Natural killer cell treated with Interleukin-12 subunit alpha and Interleukin-12 subunit beta and Interleukin-15 and Interleukin-18, amount 100 ng/mL, for 72 hours (primary cell): ENCODE measurements around the gene NUDT3. TPM values are rescaled to one million over a fixed set of nuclear protein-coding genes. Genes with fewer than 3 reads are reported as not detected.
"Not testable (repeated sequence)": the region's sequence is repeated elsewhere in the genome, so short reads cannot be mapped to it uniquely, and the experiment has no call there.

Source experiments
- ATAC-seq, 2 donors: fragments of 150-1000 bp; cut with Tn5 transposase in 1 of 2; sonication (Bioruptor Pico), chemical (Tn5 transposase) in 1 of 2; 2 replicates each; pipeline ENCODE4 v1.10.0; 2021
- DNase-seq: peaks from one replicate; pipeline ENCODE4 v3.0.0; 2022; ENCODE audit warnings: low spot score
- H3K27ac Mint-ChIP-seq, 2 donors: 1 replicate in 1 of 2; 2 replicates in 1 of 2; pipeline ENCODE4 v1.8.0; 2022; ENCODE audit warnings: mixed read lengths in 2 of 2, mild to moderate bottlenecking in 1 of 2, moderate library complexity in 1 of 2
- H3K27me3 Mint-ChIP-seq, 2 donors: 1 replicate in 1 of 2; 2 replicates in 1 of 2; pipeline ENCODE4 v1.8.0; 2022; ENCODE audit warnings: mixed read lengths in 2 of 2
- H3K36me3 Mint-ChIP-seq: one replicate; pipeline ENCODE4 v1.8.0; 2022; ENCODE audit warnings: mixed read lengths
- H3K4me1 Mint-ChIP-seq, 2 donors: 1 replicate in 1 of 2; 2 replicates in 1 of 2; pipeline ENCODE4 v1.8.0; 2022; ENCODE audit warnings: low read depth in 2 of 2, mixed read lengths in 2 of 2, mild to moderate bottlenecking in 1 of 2
- H3K4me3 Mint-ChIP-seq: one replicate; pipeline ENCODE4 v1.8.0; 2022; ENCODE audit warnings: mixed read lengths
- H3K9me3 Mint-ChIP-seq: 2 replicates; pipeline ENCODE4 v1.8.0; 2022; ENCODE audit warnings: mixed read lengths
- total RNA-seq, 2 donors: library from RNA; stranded (reverse); gene quantifications; one replicate each; pipeline ENCODE4 v1.2.3, GENCODE V29; 2022

The NUDT3 gene
- total RNA-seq, 2 donors from 2014 or later = 9.2 to 15.4 TPM

DNA sequence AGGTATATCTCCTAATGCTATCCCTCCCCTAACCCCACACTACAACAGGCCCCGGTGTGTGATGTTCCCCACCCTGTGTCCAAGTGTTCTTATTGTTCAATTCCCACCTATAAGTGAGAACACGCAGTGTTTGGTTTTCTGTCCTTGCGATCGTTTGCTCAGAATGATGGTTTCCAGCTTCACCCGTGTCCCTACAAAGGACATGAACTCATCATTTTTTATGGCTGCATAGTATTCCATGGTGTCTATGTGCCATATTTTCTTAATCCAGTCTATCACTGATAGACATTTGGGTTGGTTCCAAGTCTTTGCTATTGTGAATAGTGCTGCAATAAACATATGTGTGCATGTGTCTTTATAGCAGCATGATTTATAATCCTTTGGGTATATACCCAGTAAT lies 20.6 kb downstream of the NUDT3 start:
- H3K36me3 Mint-ChIP-seq, H3K27me3 Mint-ChIP-seq, H3K4me3 Mint-ChIP-seq, ATAC-seq, H3K27ac Mint-ChIP-seq, H3K9me3 Mint-ChIP-seq, H3K4me1 Mint-ChIP-seq, DNase-seq: not testable (repeated sequence)

DNA sequence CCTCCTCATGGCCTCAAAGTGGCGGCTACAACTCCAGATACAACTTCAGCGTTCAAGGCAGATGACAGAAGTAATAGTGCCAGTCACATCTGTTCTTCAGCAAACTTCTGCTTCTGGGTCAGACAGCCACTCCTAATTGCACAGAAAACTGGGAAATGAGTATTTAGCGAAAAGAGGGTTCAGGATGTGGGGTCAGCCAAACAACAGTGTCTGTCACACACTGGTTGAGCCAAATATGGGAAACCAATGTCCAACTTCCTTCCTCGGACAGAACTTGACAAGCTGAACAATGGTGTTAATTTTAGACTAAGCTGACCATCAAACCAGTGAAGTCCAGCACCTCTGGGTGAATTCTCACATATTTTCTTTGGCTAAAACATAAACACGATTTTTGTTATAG lies 22.1 kb downstream of the NUDT3 start:
- Mint-ChIP-seq H3K9me3 (no peaks in the 10 kb centered on the region), H3K36me3 (no peaks in the 10 kb centered on the region), H3K4me3 (no peak overlapping the region), H3K4me1 (peaks cover 0 to 6% of the 10 kb centered on the region in 2 donors), H3K27ac (peak overlapping the region in 1 of 2 donors; percentile 8), H3K27me3 (no peaks in the 10 kb centered on the region)
- ATAC-seq = no peak
- no peak for DNase-seq

DNA sequence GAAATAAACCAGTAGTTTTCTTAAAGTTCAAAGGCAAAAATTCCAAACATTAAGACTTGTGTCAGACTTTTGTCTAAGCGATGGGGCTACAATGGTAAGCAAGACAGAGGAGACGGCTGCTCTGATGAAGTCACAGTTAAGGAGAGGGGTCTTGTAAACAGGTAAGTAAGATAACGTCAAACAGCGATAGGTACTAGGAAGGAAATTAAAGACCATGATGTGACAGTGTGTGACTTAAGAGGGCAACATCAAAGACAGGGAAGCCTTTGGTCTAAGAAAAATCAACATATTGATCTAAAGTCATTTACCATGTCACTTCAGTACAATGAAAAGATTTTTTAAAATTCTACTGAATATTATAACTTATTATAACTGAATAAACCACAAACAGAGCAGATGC lies 23.1 kb downstream of the NUDT3 start:
- no peak overlapping the region for H3K4me3 Mint-ChIP-seq
- no peak overlapping the region for H3K27ac Mint-ChIP-seq
- H3K27me3 Mint-ChIP-seq = no peaks in the 10 kb centered on the region
- H3K36me3 Mint-ChIP-seq = no peaks in the 10 kb centered on the region
- no peaks in the 10 kb centered on the region for H3K9me3 Mint-ChIP-seq
- ATAC-seq (no peak), DNase-seq (no peak)
- H3K4me1 Mint-ChIP-seq = peaks cover 2 to 8% of the 10 kb centered on the region in 2 donors

DNA sequence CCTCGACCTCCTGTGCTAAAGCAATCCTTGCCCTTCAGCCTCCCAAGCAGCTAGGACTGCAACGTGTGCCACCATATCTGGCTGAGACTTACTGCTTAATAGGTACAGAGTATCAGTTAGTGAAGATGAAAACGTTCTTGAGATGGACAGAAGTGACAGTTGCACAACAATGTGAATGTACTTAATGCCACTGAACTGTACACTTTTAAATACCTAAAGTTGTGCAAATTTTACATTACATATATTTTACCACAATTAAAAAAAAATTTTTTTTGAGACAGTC lies 25.9 kb downstream of the NUDT3 start:
- DNase-seq (no peak), ATAC-seq (no peak)
- no peak overlapping the region for H3K4me3 Mint-ChIP-seq
- no peaks in the 10 kb centered on the region for H3K36me3 Mint-ChIP-seq
- H3K9me3 Mint-ChIP-seq = no peaks in the 10 kb centered on the region
- peaks cover 23 to 25% of the 10 kb centered on the region in 2 donors for H3K4me1 Mint-ChIP-seq
- H3K27me3 Mint-ChIP-seq = no peaks in the 10 kb centered on the region
- no peak overlapping the region for H3K27ac Mint-ChIP-seq

DNA sequence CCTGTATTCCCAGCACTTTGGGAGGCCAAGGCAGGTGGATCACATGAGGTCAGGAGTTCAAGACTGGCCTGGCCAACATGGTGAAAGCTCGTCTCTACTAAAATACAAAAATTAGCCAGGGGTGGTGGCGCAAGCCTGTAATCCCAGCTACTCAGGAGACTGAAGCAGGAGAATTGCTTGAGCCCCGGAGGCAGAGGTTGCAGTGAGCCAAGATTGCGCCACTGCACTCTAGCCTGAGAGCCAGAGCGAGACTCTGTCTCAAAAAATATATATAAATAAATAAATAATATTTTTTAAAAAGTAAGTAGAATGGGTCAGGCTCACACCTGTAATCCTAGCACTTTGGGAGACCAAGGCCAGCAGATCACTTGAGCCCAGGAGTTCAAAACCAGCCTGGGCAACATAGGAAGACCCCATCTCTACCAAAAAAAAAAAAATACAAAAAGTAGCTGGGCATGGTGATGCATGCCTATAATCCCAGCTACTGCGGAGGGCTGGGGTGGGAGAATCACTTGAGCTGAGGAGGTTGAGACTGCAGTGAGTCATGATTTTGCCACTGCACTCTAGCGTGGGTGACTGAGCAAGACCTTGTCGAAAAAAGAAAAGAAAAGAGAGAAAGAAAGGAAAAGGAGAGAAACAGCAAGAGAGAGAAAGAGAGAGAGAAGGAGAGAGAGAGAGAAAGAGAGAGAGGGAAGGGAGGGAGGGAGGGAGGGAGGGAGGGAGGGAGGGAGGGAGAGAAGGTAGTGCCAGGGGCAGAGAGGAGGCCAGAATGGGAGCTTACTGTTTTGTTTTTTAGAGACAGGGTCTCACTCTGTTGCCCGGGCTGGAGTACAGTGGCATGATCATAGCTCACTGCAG lies 26.5 kb downstream of the NUDT3 start:
- not testable (repeated sequence) for H3K27ac Mint-ChIP-seq, H3K4me3 Mint-ChIP-seq, H3K9me3 Mint-ChIP-seq, ATAC-seq, DNase-seq, H3K27me3 Mint-ChIP-seq, H3K36me3 Mint-ChIP-seq
- H3K4me1 Mint-ChIP-seq = peaks cover 27% of the 10 kb centered on the region in 2 donors

DNA sequence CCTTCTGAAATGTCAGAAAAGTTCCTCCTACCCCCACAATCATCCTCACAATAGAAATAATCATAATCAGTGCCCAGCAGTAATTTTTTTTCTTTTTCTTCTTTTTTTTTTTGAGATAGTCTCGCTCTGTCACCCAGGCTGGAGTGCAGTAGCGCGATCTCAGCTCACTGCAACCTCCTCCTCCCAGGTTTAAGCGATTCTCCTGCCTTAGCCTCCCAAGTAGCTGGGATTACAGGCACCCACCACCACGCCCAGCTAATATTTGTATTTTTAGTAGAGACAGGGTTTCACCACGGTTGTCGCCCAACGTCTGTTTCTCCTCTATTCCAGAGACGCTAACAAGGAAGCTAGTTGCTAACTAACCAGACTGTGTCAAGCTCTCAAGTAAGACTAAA lies 28.8 kb downstream of the NUDT3 start:
- ATAC-seq, H3K27me3 Mint-ChIP-seq, H3K27ac Mint-ChIP-seq, H3K4me3 Mint-ChIP-seq, H3K9me3 Mint-ChIP-seq, H3K36me3 Mint-ChIP-seq, DNase-seq: not testable (repeated sequence)
- peaks cover 27 to 31% of the 10 kb centered on the region in 2 donors for H3K4me1 Mint-ChIP-seq

DNA sequence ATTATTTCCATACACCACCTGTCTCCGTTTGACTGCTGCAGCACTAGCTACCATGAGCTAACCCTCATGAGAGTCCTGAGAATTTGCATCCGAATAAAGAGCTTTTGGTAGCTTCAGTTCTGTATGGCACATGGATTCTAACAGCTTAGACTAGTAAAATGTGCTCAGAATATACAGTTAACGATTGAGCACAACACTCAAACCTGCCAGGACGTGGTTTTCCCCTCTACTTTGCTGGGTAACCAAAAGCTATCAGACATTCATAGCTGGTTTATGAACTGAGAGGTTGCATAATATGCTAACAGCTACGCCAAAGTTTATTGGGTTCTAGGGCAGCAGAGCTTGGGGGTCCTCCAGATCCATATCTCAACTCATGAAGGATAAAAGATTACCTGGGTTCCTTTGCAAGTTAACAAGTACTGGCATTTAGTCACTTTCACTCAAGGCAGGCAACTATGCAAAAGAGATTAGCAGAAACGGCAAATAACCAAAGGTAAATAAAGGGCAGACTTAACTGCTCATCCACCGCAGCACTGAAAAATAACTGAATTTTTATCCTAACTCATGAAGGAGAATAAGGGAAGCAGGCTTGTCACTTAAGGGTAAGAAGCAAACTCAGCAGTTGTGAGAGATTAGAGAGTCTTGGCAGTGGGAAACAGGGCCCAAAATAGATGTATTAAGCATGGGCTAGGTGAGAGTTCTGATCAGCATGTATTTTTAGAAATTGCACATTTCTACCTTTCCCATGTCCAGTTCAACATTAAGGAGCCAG lies 29.4 kb downstream of the NUDT3 start:
- no peaks in the 10 kb centered on the region for H3K27me3 Mint-ChIP-seq
- no peaks in the 10 kb centered on the region for H3K9me3 Mint-ChIP-seq
- H3K4me1 Mint-ChIP-seq = peaks cover 27 to 31% of the 10 kb centered on the region in 2 donors
- no peak overlapping the region for H3K27ac Mint-ChIP-seq
- DNase-seq = no peak
- H3K4me3 Mint-ChIP-seq = no peak overlapping the region
- peak in 1 of 2 donors; percentile 17 for ATAC-seq
- H3K36me3 Mint-ChIP-seq = no peaks in the 10 kb centered on the region

DNA sequence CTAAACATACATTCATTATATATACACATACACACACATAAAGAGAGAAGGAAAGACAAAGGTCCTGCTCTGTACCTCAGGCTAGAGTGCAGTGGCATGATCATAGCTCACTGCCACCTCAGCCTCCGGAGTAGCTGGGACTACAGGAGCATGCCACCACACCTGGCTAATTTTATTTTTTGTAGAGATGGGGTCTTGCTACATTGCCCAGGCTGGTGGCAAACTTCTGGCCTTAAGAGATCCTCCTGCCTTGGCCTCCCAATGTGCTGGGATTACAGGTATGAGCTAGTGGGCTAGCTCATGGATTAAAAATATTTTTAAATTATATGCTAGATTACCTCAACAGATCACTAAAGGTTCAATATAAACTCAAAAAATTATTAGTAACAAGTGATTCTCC lies 30.3 kb downstream of the NUDT3 start:
- DNase-seq (no peak), ATAC-seq (no peak)
- H3K4me3 Mint-ChIP-seq = no peak overlapping the region
- H3K36me3 Mint-ChIP-seq = no peaks in the 10 kb centered on the region
- H3K27me3 Mint-ChIP-seq = no peaks in the 10 kb centered on the region
- H3K27ac Mint-ChIP-seq = no peak overlapping the region
- H3K9me3 Mint-ChIP-seq = no peaks in the 10 kb centered on the region
- peaks cover 27 to 31% of the 10 kb centered on the region in 2 donors for H3K4me1 Mint-ChIP-seq

DNA sequence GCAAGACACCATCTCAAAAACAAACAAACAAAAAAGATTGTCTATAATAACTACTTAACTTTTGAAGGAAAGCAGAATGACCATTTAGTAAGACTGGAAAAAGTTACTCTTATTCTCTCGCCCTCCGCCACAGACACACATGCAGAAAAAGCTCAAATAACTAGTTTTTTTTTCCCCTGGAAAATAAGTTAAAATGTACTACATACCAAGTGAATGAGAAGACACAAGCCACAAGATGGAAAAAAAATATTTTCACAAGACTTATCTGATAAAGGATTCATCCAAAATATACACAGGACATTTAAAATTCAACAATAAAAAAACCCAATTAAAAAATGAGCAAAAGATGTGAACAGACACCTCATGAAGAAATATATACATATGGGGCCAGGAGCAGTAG lies 31.9 kb downstream of the NUDT3 start:
- Mint-ChIP-seq H3K4me1 (peaks cover 27 to 28% of the 10 kb centered on the region in 2 donors), H3K27me3 (no peaks in the 10 kb centered on the region), H3K4me3 (no peak overlapping the region), H3K36me3 (no peaks in the 10 kb centered on the region), H3K9me3 (no peaks in the 10 kb centered on the region), H3K27ac (no peak overlapping the region)
- DNase-seq (no peak), ATAC-seq (no peak)

DNA sequence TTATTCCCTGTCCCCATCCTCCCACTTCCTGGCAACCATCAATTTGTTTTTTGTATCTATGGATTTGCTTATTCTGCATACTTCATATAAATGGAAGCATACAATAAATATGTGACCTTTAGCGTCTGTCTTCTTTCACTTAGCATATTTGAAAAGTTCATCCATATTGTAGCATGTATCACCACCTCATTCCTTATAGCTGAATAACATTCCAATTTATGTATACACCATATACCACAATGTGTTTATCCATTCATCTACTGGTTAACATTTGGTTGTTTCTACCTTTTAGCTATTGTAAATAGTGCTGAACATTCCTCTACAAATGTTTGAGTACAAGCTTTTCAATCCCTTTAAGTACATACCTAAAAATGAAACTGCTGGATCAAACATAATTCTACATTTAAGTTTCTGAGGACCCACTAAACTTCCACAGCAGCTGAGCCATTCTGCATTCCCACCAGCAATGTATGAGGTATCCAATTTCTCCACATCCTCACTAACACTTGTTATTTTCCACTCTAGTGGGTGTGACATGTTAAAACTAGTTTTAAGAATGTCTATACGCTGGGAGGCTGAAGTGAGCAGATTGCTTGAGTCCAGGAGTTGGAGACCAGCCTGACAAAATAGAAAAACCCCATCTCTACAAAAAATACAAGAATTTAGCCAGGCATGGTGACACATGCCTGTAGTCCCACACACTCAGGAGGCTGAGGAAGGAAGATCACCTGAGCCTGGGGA lies 32.9 kb downstream of the NUDT3 start:
- no peaks in the 10 kb centered on the region for H3K27me3 Mint-ChIP-seq
- H3K36me3 Mint-ChIP-seq = no peaks in the 10 kb centered on the region
- no peaks in the 10 kb centered on the region for H3K9me3 Mint-ChIP-seq
- no peak for ATAC-seq
- H3K4me3 Mint-ChIP-seq = no peak overlapping the region
- peaks cover 27 to 28% of the 10 kb centered on the region in 2 donors for H3K4me1 Mint-ChIP-seq
- no peak for DNase-seq
- no peak overlapping the region for H3K27ac Mint-ChIP-seq

DNA sequence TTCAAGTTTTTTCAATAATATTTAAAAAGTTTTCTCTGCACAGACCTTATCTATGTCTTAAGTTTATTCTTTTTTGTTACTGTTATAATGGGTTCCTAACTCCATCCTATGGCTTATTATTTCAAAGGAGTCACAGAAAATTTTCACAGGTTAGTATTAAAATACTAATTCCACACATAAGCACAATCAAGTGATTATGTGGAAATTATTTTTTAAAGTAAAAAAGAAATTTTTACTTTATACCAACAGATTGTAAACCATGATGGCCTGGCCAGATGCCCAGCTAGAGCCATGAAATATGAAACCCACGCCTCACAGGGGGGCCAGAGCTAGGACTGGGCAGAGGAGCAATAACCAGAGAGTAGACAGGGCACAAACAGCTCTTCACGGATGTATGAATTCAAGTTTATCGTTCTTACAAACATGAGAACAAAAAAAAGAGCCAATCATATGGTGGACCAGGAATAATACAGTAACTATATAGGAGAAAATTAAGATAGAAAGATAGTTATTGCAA lies 34.0 kb downstream of the NUDT3 start:
- H3K36me3 Mint-ChIP-seq = no peaks in the 10 kb centered on the region

DNA sequence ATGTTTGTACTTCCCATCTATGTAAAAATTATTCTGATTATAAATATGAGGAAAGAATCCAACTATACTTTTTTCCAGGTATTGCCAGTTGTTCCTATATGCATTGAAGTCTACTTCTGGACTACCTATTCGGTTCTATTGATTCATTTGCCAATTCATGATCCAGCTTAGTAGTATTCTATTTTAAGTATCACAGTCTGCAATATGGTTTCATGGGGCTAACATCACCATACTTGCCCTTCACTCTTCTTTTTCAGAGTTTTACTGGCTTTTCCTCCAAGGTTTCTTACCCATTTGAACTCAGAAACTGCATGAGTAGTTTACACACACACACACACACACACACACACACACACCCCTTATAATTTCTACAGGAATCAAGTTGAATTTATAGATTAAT lies 34.5 kb downstream of the NUDT3 start:
- no peak for DNase-seq
- ATAC-seq = no peak
- Mint-ChIP-seq H3K36me3 (no peaks in the 10 kb centered on the region), H3K4me1 (peaks cover 11 to 15% of the 10 kb centered on the region in 2 donors), H3K27ac (no peak overlapping the region), H3K4me3 (no peak overlapping the region), H3K9me3 (no peaks in the 10 kb centered on the region), H3K27me3 (no peaks in the 10 kb centered on the region)

More for the DNA sequence above, 34.0 kb downstream of the NUDT3 start:
- Mint-ChIP-seq H3K4me3 (no peak overlapping the region), H3K9me3 (no peaks in the 10 kb centered on the region), H3K27me3 (no peaks in the 10 kb centered on the region), H3K4me1 (peaks cover 17 to 20% of the 10 kb centered on the region in 2 donors), H3K27ac (no peak overlapping the region)
- ATAC-seq (no peak), DNase-seq (no peak)

DNA sequence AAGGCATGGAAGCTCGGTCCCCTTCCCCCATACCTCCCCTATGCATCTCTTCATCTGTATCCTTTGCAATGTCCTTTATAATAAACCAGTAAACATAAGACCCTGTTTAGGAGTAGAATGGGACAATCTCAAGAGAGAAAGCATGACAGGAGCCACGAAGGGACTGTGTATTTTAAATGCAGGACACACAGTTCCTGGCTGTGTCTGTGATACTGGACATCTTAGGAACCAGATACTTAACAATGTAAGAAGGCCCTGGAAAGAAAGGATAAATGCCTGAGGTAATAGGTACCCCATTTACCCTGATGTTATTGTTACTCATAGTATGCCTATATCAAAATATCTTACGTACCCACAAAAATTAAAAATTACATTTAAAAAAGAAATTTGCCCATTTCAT lies 36.6 kb downstream of the NUDT3 start:
- Mint-ChIP-seq H3K36me3 (no peaks in the 10 kb centered on the region), H3K9me3 (no peaks in the 10 kb centered on the region), H3K27ac (no peak overlapping the region), H3K4me3 (no peak overlapping the region), H3K4me1 (peaks cover 0 to 7% of the 10 kb centered on the region in 2 donors), H3K27me3 (no peaks in the 10 kb centered on the region)
- ATAC-seq (no peak), DNase-seq (no peak)

DNA sequence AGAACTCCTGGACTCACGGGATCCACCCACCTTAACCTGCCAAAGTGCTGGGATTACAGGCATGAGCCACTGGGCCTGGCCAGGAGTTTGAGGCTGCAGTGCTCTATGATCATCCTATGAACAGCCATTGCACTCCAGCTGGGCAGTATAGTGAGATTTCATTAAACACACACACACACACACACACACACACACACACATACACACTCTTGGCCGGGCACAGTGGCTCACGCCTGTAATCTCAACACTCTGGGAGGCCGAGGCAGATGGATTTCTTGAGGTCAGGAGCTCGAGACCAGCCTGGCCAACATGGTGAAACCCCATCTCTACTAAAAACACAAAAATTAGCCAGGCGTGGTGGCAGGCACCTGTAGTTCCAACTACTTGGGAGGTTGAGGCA lies 38.2 kb downstream of the NUDT3 start:
- not testable (repeated sequence) for ATAC-seq, H3K36me3 Mint-ChIP-seq, H3K4me1 Mint-ChIP-seq, H3K4me3 Mint-ChIP-seq, H3K27ac Mint-ChIP-seq, H3K9me3 Mint-ChIP-seq, H3K27me3 Mint-ChIP-seq, DNase-seq
